ENCODE measurements around the gene STK33. TPM values are rescaled to one million over a fixed set of nuclear protein-coding genes. Genes with fewer than 3 reads are reported as not detected.

STK33 gene
- total RNA-seq, 3 donors from 2014 or later = 0.33 to 2.4 (median 1.2) TPM

DNA sequence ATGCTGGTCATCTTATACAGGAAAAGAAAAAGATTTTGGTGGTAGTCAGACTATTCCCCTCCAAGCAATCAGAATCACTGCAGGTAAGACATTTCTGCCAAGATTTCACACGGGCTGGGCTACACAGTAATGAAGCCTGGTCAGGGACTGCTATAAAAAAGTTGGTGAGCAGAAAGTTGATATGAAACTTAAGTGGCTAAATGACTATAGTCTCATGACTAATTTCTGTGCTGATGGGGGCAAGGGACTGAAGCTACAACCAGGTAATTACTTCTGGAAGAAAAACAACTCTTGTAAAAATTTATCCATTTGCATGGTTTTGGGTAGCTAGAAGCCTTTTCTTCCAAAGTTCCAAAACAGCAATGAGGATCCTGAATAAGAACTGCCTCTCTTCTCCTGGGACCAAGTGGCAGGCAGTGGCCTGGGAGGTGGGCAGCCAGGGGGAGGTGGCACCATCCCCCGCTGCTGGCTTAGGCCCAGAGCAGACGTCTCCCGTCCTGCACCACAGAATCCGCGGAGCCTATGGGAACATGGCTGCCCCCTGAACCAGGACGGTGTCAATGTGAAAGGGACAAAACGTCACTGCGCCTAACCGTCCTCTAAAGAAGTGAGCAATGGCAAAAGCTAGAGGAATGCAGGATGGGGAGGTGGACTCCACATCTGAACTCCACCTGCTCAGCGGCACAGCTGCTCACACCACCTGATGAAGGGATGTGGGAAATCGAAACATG, 207.7 kb downstream of the STK33 start:
- H3K4me1 ChIP-seq = no peaks in the 10 kb centered on the region
- H3K36me3 ChIP-seq = no peaks in the 10 kb centered on the region
- TF ChIP-seq, protein P1, sequence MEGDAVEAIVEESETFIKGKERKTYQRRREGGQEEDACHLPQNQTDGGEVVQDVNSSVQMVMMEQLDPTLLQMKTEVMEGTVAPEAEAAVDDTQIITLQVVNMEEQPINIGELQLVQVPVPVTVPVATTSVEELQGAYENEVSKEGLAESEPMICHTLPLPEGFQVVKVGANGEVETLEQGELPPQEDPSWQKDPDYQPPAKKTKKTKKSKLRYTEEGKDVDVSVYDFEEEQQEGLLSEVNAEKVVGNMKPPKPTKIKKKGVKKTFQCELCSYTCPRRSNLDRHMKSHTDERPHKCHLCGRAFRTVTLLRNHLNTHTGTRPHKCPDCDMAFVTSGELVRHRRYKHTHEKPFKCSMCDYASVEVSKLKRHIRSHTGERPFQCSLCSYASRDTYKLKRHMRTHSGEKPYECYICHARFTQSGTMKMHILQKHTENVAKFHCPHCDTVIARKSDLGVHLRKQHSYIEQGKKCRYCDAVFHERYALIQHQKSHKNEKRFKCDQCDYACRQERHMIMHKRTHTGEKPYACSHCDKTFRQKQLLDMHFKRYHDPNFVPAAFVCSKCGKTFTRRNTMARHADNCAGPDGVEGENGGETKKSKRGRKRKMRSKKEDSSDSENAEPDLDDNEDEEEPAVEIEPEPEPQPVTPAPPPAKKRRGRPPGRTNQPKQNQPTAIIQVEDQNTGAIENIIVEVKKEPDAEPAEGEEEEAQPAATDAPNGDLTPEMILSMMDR (IDR thresholded peaks at IDR 0.05) = no peak
- TF ChIP-seq POLR2A (IDR thresholded peaks at IDR 0.05) (no peak), POLR2AphosphoS5 (IDR thresholded peaks at IDR 0.05) (no peak)
- no peak overlapping the region for H3K4me3 ChIP-seq
- no peak overlapping the region for H3K27ac ChIP-seq
- H3K9me3 ChIP-seq = no peaks in the 10 kb centered on the region
- no peak for DNase-seq (ENCODE audit: low spot score in 2 of 2)
- no peaks in the 10 kb centered on the region for H3K27me3 ChIP-seq
- intact Hi-C loops (cut with DNase I; ENCODE audit: low total_unique reads) = no loop called here

DNA sequence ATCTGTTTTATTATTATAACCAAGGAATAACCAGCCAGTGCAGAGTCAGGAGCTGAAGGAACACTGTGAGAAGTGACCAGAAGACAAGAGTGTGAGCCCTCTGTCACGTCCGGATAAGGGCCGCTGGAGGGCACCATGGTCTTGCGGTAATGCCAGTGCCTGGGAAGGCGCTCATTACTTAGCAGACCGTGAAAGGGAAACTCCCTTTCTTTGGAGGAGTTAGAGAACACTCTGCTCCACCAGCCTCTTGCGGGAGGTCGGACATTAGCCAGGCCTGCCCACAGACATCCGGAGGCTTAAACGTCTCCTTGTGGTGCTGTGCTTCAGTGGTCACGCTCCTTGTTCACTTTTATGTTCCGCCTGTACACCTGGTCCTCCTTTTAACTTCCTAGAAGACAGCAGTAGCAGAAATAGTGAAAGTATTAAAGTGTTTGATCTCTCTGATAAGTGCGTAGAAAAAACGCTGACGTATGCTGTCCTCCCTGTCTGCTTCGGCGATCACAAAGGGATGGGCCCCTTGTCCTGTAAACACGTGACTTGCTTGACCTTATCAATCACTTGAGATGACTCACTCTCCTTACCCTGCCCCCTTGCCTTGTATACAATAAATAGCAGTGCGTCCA, 209.7 kb downstream of the STK33 start:
- no peak overlapping the region for H3K4me3 ChIP-seq
- H3K4me1 ChIP-seq = no peaks in the 10 kb centered on the region
- H3K9me3 ChIP-seq = no peaks in the 10 kb centered on the region
- DNase-seq (ENCODE audit: low spot score in 2 of 2) = peak in 1 of 2 donors; percentile 15
- H3K27ac ChIP-seq = no peak overlapping the region
- TF ChIP-seq, protein P1 (IDR thresholded peaks at IDR 0.05) = no peak
- TF ChIP-seq POLR2AphosphoS5 (IDR thresholded peaks at IDR 0.05) (no peak), POLR2A (IDR thresholded peaks at IDR 0.05) (no peak)
- H3K36me3 ChIP-seq = no peaks in the 10 kb centered on the region
- intact Hi-C loops (cut with DNase I; ENCODE audit: low total_unique reads) = no loop called here
- H3K27me3 ChIP-seq = no peaks in the 10 kb centered on the region

DNA sequence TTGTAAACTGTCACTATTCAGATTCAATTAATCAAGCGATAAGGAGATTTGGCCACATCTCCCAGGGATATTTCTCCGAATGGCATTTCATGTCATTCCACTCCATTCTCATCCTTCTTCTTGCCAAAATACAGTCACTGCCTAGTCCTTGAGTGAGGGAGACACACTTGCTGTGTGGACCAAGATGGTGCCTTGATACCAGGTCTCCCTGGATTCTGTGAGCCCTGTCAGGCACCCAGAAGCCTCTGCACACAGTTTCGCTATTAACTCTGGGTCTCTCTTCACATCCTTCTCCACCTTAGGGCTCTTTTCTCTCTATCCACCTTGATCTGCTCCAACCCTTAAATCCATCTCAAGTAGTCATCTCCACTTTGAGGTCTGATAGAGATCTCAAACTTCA, 210.4 kb downstream of the STK33 start:
- no peaks in the 10 kb centered on the region for H3K27me3 ChIP-seq
- TF ChIP-seq POLR2AphosphoS5 (IDR thresholded peaks at IDR 0.05) (no peak), POLR2A (IDR thresholded peaks at IDR 0.05) (no peak)
- TF ChIP-seq, protein P1 (IDR thresholded peaks at IDR 0.05) = no peak
- H3K27ac ChIP-seq = no peak overlapping the region
- no peaks in the 10 kb centered on the region for H3K36me3 ChIP-seq
- H3K4me1 ChIP-seq = no peaks in the 10 kb centered on the region
- intact Hi-C loops (cut with DNase I; ENCODE audit: low total_unique reads) = no loop called here
- peak in 1 of 2 donors; percentile 1 for DNase-seq (ENCODE audit: low spot score in 2 of 2)
- H3K9me3 ChIP-seq = no peaks in the 10 kb centered on the region
- no peak overlapping the region for H3K4me3 ChIP-seq

DNA sequence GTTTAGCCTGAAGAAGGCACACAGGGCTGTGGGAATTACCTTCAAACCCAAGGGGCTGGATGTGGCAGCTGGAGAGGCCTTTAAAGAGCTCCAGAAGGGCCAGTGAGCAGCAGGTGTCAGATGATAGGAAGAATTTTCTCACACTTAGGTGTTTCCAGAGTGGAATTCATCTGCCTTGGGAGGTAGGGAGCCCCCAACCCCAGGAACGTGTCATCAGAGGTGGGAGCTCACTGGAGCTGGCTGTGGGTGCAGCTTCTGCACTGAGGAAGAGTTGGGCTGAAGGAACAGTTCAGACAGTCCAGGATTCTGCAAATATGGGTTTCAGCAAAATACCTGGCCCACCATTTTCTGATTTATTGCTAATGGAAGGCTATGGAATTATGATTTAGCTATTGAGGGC, 210.8 kb downstream of the STK33 start:
- intact Hi-C loops (cut with DNase I; ENCODE audit: low total_unique reads) = no loop called here
- no peaks in the 10 kb centered on the region for H3K9me3 ChIP-seq
- TF ChIP-seq, protein P1 (IDR thresholded peaks at IDR 0.05) = no peak
- no peak for TF ChIP-seq POLR2A (IDR thresholded peaks at IDR 0.05)
- TF ChIP-seq POLR2AphosphoS5 (IDR thresholded peaks at IDR 0.05) = no peak
- no peak overlapping the region for H3K27ac ChIP-seq
- no peaks in the 10 kb centered on the region for H3K36me3 ChIP-seq
- H3K4me3 ChIP-seq = no peak overlapping the region
- no peaks in the 10 kb centered on the region for H3K4me1 ChIP-seq
- no peaks in the 10 kb centered on the region for H3K27me3 ChIP-seq
- no peak for DNase-seq (ENCODE audit: low spot score in 2 of 2)

DNA sequence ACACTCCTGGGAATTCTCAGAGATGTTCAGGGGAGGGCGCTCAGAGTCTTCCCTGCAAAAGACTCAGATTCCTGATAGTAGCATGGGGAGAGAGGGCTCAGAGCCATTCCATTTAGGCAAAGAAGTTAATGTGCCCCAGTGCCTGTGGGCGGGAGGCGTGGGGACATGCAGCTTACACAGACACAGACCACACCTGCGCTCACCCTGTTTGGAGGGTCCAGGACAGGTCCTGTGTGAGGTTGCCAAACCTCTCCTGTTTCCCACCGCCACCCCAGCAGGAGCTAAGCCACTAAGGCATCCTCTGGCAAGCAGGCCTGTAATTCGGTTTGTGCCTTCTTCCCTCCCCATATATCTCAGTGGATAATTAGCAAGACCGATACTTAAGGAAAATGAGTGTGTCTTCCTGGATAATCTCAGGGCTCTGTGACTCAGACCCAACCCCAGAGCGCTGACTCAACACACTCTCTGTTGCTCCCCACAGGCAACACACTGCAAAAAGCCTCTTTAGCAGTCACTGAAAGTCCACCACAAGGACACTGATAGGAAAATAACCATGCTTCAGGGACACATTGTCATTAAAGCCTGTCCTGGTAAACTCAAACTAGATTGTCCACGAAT, 211.5 kb downstream of the STK33 start:
- Histone ChIP-seq H3K9me3 (no peaks in the 10 kb centered on the region), H3K4me1 (no peaks in the 10 kb centered on the region), H3K4me3 (no peak overlapping the region), H3K27me3 (no peaks in the 10 kb centered on the region), H3K27ac (no peak overlapping the region), H3K36me3 (no peaks in the 10 kb centered on the region)
- peak in 1 of 2 donors; percentile 3 for DNase-seq (ENCODE audit: low spot score in 2 of 2)
- intact Hi-C loops (cut with DNase I; ENCODE audit: low total_unique reads) = no loop called here
- TF ChIP-seq POLR2A (IDR thresholded peaks at IDR 0.05) = no peak
- no peak for TF ChIP-seq POLR2AphosphoS5 (IDR thresholded peaks at IDR 0.05)
- TF ChIP-seq, protein P1 (IDR thresholded peaks at IDR 0.05) = no peak
